ENCODE results near the gene ZFP36L2.

DNA sequence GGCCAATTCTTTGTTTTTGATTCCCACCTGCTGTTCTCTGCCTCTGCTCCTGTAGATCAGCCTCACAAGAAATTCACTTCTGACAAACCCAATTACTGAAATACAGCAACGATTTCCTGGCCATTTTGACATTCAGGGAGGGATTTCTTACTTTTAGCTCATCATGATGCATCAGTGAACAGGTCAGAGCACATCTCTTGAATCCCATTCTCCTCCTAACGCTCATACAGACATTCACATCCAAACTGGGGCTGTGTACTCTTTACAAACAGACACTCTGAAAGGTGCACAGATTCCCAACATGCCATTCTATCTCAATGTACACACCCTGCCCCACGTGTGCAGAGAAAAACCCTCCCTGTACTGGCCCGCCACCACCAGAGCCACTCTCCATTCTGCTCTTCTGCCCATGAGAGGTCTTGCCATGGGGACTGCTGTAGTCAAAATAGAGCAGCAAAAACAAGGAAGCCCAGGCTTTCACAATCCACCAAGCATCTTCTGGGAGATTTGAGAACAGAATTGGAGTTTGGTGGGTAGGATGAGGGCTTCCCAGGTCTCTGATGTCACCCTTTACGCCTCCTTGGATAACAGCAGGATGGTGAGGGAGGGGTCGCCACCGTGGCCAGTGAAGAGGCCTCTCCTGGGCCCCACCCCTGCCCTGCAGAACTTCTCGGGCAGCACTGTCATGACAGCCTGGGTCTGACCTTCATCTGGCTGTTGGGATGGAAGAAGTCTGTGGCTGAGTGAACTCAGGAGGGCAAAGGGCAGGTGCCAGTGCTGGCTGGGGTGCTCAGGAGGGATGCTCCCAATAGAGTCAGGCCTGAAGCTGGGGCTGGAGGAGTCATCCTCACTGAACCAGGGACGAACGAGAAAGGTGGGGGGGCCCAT, 41.9 kb upstream of the ZFP36L2 start:
- no peak for TF ChIP-seq FOXM1 (IDR thresholded peaks at IDR 0.05; ENCODE audit: borderline replicate concordance)
- no peak for TF ChIP-seq ELF4 (IDR thresholded peaks at IDR 0.05)
- no peak for TF ChIP-seq NFRKB (IDR thresholded peaks at IDR 0.05)
- TF ChIP-seq SUZ12 (IDR thresholded peaks at IDR 0.05): no peak
- no peak for TF ChIP-seq SP1 (IDR thresholded peaks at IDR 0.05)
- no peak for TF ChIP-seq BHLHE40 (IDR thresholded peaks at IDR 0.05; ENCODE audit: borderline replicate concordance)
- TF ChIP-seq HDGF (IDR thresholded peaks at IDR 0.05; ENCODE audit: borderline replicate concordance): no peak
- no peak for TF ChIP-seq TARDBP (IDR thresholded peaks at IDR 0.05)
- TF ChIP-seq ZNF384 (IDR thresholded peaks at IDR 0.05): no peak
- TF ChIP-seq L3MBTL2 (conservative IDR thresholded peaks at IDR 0.05): no peak
